Mesodermal cell (in vitro differentiated cells): ENCODE results near the gene ELAC2.

Experiments
- H3K27ac ChIP-seq: 2 replicates; pipeline ENCODE4 v1.7.0; 2013; ENCODE audit warnings: mild to moderate bottlenecking, low read depth, low read length, moderate library complexity; ENCODE audit not compliant: severe bottlenecking
- H3K36me3 ChIP-seq: 2 replicates; pipeline ENCODE4 v1.7.1; 2013; ENCODE audit warnings: mild to moderate bottlenecking, low read length, moderate library complexity; ENCODE audit not compliant: control insufficient read depth, insufficient read depth
- H3K4me1 ChIP-seq: one replicate; pipeline ENCODE4 v1.7.1; 2013; ENCODE audit warnings: mild to moderate bottlenecking, low read length; ENCODE audit not compliant: insufficient read depth, control insufficient read depth, poor library complexity, severe bottlenecking
- H3K4me3 ChIP-seq: 2 replicates; pipeline ENCODE4 v1.7.0; 2013; ENCODE audit warnings: low read length, control low read depth, mild to moderate bottlenecking; ENCODE audit not compliant: insufficient read depth, poor library complexity, severe bottlenecking; ENCODE audit errors: extremely low read depth
- H3K9me3 ChIP-seq: 2 replicates; pipeline ENCODE4 v1.7.1; 2013; ENCODE audit warnings: mild to moderate bottlenecking, low read length, moderate library complexity; ENCODE audit not compliant: control insufficient read depth
- WGBS, 2 experiments: methylation state at CpG; one replicate each; pipeline ENCODE4 v1.1.5; 2013; ENCODE audit warnings: missing lambda C conversion rate in 2 of 2; ENCODE audit not compliant: insufficient coverage in 2 of 2; 5-methylcytosine and 5-hydroxymethylcytosine counted together

The ELAC2 gene

DNA sequence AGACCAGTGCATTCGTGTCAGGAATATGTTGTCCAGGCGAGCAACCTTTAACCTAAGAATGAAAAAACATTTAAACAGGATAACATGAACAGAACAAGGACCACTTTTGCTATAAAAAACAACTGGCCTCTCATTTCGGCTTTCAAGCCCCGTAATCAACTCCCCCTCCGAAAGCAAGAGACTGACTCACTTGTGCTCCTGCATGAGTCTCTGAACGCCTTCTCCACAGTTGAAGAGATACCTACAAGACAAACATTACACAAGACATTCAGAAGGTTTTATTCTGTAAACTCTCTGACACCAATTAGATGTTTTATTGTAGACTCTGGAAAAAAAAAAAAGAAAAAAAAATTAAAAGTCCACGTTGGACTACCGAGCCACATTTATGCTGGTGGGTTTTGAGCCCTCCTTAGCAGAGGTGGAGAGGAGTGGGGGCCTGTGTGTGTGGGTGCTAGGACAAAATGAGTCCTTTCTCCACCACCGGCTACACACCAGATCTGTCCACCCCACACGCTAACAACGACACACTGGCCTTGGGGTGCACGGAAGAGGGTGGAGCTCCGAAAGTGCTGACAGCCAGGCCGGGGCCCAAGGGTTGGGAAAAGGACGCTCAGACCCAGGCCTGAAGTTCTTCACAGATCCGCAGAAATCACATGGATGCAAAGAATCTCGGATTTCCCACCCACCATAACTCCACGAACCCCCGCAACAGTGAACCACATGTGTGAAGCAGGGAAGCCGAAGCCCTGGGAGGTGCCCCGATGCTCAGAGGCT is 759 bp downstream of the ELAC2 start:
- 28 to 35% methylated on average over 14 to 15 of the region's 21 CpGs for WGBS, 2 experiments
- peak overlapping the region; percentile 73 for H3K27ac ChIP-seq

DNA sequence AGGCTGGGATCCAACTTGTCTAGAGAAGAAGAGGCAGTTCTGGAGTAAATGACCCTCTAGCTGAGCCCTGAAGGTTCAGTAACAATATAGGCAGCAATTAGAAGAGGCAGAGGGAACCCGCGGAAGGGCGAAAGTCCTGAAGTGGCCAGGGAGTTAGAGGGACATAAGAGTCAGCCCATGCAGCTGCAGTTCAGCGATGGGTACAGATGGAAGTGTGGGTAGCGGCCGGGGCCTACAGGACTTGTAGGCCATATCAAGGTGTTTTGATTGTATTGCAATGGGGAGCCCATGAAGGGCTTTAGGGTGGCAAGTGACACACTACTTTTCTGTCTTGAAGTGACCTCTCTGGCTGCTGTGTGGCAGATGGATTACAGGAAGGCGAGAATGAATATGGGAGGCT is 3.0 kb downstream of the ELAC2 start:
- Histone ChIP-seq H3K27ac (no peak overlapping the region), H3K4me3 (no peak overlapping the region), H3K9me3 (no peaks in the 10 kb centered on the region), H3K36me3 (peaks cover 67% of the 10 kb centered on the region), H3K4me1 (peaks cover 9% of the 10 kb centered on the region)
- 94 to 95% methylated on average over 7 of the region's 7 CpGs for WGBS, 2 experiments

More for the DNA sequence above, 759 bp downstream of the ELAC2 start:
- Histone ChIP-seq H3K9me3 (no peaks in the 10 kb centered on the region), H3K4me3 (peak overlapping the region; percentile 95), H3K36me3 (peaks cover 44% of the 10 kb centered on the region), H3K4me1 (peaks cover 9% of the 10 kb centered on the region)

DNA sequence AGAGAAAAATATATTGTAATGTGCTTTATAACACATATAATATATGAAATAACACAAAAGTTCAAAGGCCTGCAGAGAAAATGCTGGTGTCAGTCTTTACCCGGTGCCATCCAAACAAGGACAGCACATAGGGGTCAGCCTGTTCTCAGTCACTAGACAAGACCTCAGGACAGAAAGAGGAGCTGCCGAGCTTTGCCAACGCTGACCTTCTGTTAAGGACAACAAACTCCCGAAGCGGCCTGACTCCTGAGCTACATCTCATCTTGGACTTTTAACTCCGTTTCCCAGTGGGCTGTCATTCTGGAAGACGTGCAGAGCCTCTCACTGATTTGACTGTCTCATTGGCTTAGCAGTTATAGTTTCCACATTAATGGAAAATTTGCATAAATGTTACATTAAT is 6.9 kb downstream of the ELAC2 start:
- WGBS, 2 experiments, result 95 to 99% methylated on average over 7 of the region's 7 CpGs
- H3K36me3 ChIP-seq, result peaks cover 89% of the 10 kb centered on the region
- no peak overlapping the region for H3K27ac ChIP-seq
- no peaks in the 10 kb centered on the region for H3K4me1 ChIP-seq
- H3K9me3 ChIP-seq, result no peaks in the 10 kb centered on the region
- no peak overlapping the region for H3K4me3 ChIP-seq

DNA sequence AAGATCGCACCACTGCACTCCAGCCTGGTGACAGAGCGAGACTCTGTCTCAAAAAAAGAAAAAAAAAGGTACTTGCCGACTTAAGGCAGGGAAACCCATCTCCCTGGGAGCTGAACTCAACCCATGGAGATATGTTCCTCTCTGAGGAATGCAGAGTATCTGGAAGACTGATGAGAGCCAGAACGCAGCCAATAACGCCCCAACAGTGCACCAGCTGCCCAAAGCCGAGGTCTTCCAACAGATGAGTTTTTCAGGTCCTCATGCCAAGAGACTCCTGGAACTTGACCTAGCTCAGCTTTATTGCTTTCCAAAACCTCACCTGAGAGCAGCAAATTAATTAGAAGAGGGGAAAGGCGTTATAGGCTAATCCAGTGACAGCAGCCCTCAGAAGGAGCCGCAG is 9.4 kb downstream of the ELAC2 start:
- no peaks in the 10 kb centered on the region for H3K9me3 ChIP-seq
- H3K4me1 ChIP-seq, result no peaks in the 10 kb centered on the region
- no peak overlapping the region for H3K4me3 ChIP-seq
- no peak overlapping the region for H3K27ac ChIP-seq
- 97 to 99% methylated on average over 6 to 7 of the region's 8 CpGs for WGBS, 2 experiments
- peaks cover 87% of the 10 kb centered on the region for H3K36me3 ChIP-seq

DNA sequence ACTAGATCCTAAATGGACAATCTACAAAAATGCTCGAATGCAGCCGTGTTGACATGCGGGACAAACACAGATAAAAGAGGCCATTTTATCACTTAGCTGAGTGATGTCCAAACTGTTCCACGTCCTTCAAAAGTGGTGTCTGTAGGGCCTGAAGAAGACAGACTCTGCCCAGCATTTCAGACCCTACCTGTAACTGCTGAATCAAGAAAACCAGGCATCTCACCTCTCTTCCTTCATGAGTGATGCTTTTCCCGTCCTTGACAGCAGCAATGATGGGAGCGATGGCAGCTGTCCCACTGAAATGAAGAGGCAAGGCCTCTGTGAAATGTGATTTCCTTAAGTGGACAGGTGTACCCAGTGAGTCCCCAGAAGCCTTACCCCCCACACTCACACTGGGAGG is 12.3 kb downstream of the ELAC2 start:
- Histone ChIP-seq H3K4me1 (no peaks in the 10 kb centered on the region), H3K9me3 (no peaks in the 10 kb centered on the region), H3K4me3 (no peak overlapping the region), H3K36me3 (peaks cover 85% of the 10 kb centered on the region), H3K27ac (no peak overlapping the region)
- WGBS, 2 experiments, result 93 to 100% methylated on average over 4 to 5 of the region's 6 CpGs

DNA sequence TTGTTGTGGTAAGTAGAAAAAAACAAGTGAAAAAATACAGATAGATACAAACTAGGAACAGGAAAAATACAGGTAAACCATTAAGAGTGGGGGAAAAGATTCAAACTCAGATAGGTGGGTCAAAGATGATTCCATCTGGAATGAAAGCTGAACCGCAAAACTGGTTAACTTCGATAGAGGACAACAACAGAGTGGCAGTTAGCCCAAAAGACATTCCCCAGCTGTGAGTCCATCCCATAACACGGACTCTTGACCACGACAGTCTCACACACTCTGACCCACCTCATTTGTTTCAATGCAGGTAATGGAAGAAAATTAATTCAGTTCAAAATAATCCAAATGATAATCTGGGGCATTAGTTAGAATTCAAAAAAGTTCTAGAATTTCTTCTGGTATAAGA is 13.5 kb downstream of the ELAC2 start:
- Histone ChIP-seq H3K9me3 (no peaks in the 10 kb centered on the region), H3K36me3 (peaks cover 85% of the 10 kb centered on the region), H3K4me1 (no peaks in the 10 kb centered on the region), H3K4me3 (no peak overlapping the region), H3K27ac (no peak overlapping the region)
- WGBS, 2 experiments, result 95% methylated on average over 2 of the region's 4 CpGs; no CpG with 5 or more reads in 1 of the 2 experiments

DNA sequence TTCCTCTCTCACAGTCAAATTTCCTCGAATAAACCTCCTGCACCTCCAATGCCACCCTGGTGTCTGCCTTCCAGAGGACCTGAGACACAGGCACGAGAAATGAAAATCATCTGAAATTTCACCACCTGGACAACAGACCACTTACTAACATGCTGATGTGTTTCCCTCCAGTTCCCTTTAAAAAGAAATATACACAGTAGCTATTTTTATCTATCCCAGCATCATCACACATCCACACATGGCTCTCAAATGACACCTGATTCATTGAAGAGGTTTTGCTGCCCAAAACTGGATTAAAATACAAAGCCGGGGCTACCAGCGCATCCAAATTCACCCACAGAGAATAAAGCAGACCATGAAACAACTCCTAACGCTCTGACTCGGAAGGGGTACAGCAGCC is 13.9 kb downstream of the ELAC2 start:
- Histone ChIP-seq H3K4me3 (no peak overlapping the region), H3K9me3 (no peaks in the 10 kb centered on the region), H3K4me1 (no peaks in the 10 kb centered on the region), H3K36me3 (peaks cover 89% of the 10 kb centered on the region), H3K27ac (no peak overlapping the region)
- WGBS, 2 experiments, result 90 to 94% methylated on average over 2 to 3 of the region's 6 CpGs

DNA sequence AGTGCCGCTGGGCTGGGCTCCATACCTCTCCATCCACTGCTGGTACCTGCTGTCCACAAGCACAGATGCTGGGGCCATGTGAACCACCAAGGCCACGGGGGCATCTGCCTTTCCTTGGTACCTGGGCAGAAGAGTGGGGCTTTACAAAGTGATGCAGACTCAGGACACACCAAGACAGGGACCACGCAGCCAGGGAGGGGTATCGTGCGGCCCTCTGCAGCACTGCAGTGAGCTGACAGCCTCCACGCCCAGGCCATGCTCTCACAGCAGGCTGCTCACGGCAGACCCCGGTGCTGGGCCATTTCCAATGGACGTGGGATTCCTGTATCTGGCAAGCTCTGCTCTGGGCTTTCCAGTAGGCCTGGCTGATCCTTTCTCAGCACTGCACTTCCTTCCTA is 14.4 kb downstream of the ELAC2 start:
- H3K27ac ChIP-seq, result no peak overlapping the region
- H3K9me3 ChIP-seq, result no peaks in the 10 kb centered on the region
- H3K4me1 ChIP-seq, result no peaks in the 10 kb centered on the region
- 90 to 97% methylated on average over 7 to 8 of the region's 9 CpGs for WGBS, 2 experiments
- H3K36me3 ChIP-seq, result peaks cover 91% of the 10 kb centered on the region
- no peak overlapping the region for H3K4me3 ChIP-seq

DNA sequence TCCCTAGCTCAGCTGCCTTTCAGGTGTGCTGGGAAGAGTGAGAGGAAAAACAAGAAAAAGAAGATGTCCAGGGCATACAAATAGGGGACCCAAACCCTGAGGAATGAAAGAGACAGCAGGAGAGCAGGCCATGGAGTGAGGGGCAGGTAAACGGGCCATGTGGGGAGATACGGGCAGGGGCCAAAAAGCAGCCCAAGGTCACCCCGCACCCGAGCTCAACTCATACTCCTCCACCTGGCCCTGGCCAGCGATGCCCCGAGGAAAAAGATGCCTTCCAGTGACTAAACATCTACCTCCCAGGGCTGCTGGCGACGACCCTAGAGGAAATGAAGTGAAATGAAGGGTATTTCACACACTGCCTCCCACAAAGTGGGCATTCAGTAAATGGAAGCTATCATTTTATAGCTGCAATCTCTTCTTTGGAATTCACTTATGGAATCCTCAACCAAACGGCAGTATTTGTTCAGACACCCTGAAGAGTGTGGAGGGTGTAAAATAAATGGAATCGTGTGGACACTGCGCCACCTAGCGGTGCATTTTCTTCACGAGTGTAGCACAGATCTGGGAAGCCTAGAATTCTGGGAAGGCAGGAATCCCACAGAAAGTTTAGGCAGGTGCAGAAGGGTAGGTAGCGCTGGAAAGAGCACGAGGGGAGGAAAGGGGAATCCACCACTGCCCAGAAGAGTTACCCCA is 14.9 kb downstream of the ELAC2 start:
- Histone ChIP-seq H3K9me3 (no peaks in the 10 kb centered on the region), H3K4me3 (no peak overlapping the region), H3K4me1 (no peaks in the 10 kb centered on the region), H3K36me3 (peaks cover 91% of the 10 kb centered on the region), H3K27ac (no peak overlapping the region)
- WGBS, 2 experiments, result 37 to 57% methylated on average over 10 to 11 of the region's 15 CpGs

DNA sequence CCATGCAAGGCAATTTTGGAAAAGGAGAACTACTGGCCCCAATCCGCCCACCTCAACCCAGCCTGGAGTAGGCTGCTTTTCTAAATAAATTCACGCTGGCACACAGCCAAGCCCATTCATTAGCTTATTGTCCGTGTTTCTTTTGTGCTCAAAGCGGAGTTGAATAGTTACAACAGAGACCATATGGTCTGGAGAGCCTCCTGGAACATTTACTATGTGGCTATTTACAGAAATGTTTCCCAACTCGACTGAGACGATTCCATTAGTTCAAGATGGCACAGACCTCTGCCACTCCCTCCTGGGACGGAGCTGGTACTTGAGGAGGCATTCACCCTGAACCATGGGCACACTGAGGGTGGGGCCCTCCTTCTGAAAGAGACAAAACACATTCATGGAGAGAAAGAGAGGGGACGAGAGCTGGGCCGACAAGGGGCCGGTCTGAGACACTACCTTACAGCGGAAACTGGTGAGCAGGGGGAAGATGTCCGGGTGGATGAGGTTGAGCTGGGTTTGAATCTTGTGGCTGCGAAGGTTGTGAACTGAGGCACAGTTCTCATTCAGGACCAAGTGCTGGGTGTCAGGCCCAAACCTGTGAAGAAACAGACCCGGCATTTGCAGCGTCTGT is 15.7 kb downstream of the ELAC2 start:
- Histone ChIP-seq H3K9me3 (no peaks in the 10 kb centered on the region), H3K4me1 (no peaks in the 10 kb centered on the region), H3K27ac (no peak overlapping the region), H3K4me3 (no peak overlapping the region), H3K36me3 (peaks cover 91% of the 10 kb centered on the region)
- 90 to 97% methylated on average over 12 to 13 of the region's 15 CpGs for WGBS, 2 experiments
